HS-5 (cell line): Measurements from ENCODE around the gene LDB2.
"Not testable (repeated sequence)": the region's sequence is repeated elsewhere in the genome, so short reads cannot be mapped to it uniquely, and the experiment has no call there.

Experiments used
- DNase-seq: peaks from one replicate; pipeline ENCODE4 v3.0.0-alpha.2; 2012; ENCODE audit warnings: low read depth

LDB2 gene

GRCh38 chr4:16544869-16545268, 353.6 kb downstream of the LDB2 start:
- DNase-seq = no peak

- DNase-seq = no peak
These were observed 354.2 kb downstream of the LDB2 start for GRCh38 chr4:16544251-16544721.

- no peak for DNase-seq
These were observed 360.5 kb downstream of the LDB2 start for GRCh38 chr4:16537926-16538325.

GRCh38 chr4:16532240-16532970, 366.0 kb downstream of the LDB2 start:
- peak; percentile 46 for DNase-seq

GRCh38 chr4:16530688-16531635, 367.5 kb downstream of the LDB2 start:
- no peak for DNase-seq

- DNase-seq = no peak
These were observed 373.4 kb downstream of the LDB2 start for GRCh38 chr4:16524911-16525554.

- DNase-seq = no peak
These were observed 374.0 kb downstream of the LDB2 start for GRCh38 chr4:16524406-16524805.

GRCh38 chr4:16523526-16523925, 374.9 kb downstream of the LDB2 start:
- DNase-seq = not testable (repeated sequence)

GRCh38 chr4:16521156-16521915, 377.1 kb downstream of the LDB2 start:
- no peak for DNase-seq

- DNase-seq = peak; percentile 19
These were observed 381.5 kb downstream of the LDB2 start for GRCh38 chr4:16516796-16517439.

GRCh38 chr4:16513876-16514275, 384.6 kb downstream of the LDB2 start:
- no peak for DNase-seq

- no peak for DNase-seq
These were observed 389.5 kb downstream of the LDB2 start for GRCh38 chr4:16508968-16509367.

- no peak for DNase-seq
These were observed 392.7 kb downstream of the LDB2 start for GRCh38 chr4:16505726-16506125.

- DNase-seq = no peak
These were observed 393.2 kb downstream of the LDB2 start for GRCh38 chr4:16505267-16505666.

GRCh38 chr4:16503421-16504100, 394.9 kb downstream of the LDB2 start:
- DNase-seq = no peak

- no peak for DNase-seq
These were observed 399.5 kb downstream of the LDB2 start for GRCh38 chr4:16498978-16499377.

GRCh38 chr4:16496501-16496900, 401.9 kb downstream of the LDB2 start:
- no peak for DNase-seq

GRCh38 chr4:16492872-16493271, 405.6 kb downstream of the LDB2 start:
- DNase-seq = no peak

- DNase-seq = no peak
These were observed 409.2 kb downstream of the LDB2 start for GRCh38 chr4:16489226-16489625.

GRCh38 chr4:16488084-16488483, 410.4 kb downstream of the LDB2 start:
- no peak for DNase-seq

GRCh38 chr4:16484711-16485110, 413.7 kb downstream of the LDB2 start:
- no peak for DNase-seq
